Measurements from ENCODE around the gene ANKRD17. TPM values are rescaled to one million over a fixed set of nuclear protein-coding genes. Genes with fewer than 3 reads are reported as not detected.
A peak's percentile ranks its signal among the peaks of the same experiment; 100 is the strongest.
"Not testable (repeated sequence)": the region's sequence is repeated elsewhere in the genome, so short reads cannot be mapped to it uniquely, and the experiment has no call there.

Gene ANKRD17
- total RNA-seq, 1 experiment from 2014 or later = 17.6 TPM

DNA sequence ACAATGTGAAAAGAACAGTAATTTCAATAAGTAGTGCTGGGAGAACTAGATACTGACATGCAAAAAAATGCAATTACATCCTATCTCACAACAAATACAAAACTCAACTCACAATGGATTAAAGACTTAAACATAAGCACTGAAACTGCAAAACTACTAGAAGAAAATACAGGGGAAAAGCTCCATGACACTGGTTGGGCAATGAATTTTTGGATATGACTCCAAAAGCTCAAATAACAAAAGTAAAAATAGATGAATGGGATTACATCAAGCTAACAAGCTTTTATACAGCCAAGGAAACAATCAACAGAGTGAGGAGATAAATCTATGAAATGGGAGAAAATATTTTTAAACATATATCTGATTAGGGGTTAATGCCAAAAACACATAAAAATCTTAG is 53.1 kb downstream of the ANKRD17 start:
- no peak for DNase-seq (ENCODE audit: low spot score)

DNA sequence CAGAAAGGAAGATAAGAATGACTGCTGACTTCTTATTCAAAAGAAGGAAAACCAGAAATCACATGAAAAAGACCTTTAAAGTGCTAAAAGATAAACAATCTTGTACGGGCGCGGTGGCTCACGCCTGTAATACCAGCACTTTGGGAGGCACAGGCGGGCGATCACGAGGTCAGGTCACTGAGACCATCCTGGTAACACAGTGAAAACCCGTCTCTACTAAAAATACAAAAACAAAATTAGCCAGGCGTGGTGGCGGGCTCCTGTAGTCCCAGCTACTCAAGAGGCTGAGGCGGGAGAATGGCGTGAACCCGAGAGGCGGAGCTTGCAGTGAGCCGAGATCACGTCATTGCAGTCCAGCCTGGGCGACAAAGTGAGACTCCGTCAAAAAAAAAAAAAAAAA is 54.6 kb downstream of the ANKRD17 start:
- DNase-seq (ENCODE audit: low spot score) = not testable (repeated sequence)

DNA sequence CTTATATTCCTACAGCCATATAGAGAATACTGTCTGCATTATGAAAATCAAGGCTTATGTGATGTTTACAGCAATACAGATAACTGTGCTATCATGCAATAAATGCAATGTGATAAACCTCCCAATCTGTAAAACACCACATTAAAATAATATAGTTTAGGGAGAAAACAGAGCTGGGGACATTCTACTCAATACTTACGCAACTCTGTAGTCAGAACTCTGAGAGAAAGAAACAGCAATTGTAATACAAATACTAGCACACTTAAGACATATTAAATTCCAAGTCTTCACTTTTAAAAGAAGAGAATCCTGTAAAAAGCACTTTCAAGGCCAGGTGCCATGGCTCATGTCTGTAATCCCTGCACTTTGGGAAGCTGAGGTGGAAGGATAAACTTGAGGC is 61.4 kb downstream of the ANKRD17 start:
- DNase-seq (ENCODE audit: low spot score) = no peak

- no peak for DNase-seq (ENCODE audit: low spot score)
These were observed 64.5 kb downstream of the ANKRD17 start for GRCh38 chr4:73194064-73194463.

DNA sequence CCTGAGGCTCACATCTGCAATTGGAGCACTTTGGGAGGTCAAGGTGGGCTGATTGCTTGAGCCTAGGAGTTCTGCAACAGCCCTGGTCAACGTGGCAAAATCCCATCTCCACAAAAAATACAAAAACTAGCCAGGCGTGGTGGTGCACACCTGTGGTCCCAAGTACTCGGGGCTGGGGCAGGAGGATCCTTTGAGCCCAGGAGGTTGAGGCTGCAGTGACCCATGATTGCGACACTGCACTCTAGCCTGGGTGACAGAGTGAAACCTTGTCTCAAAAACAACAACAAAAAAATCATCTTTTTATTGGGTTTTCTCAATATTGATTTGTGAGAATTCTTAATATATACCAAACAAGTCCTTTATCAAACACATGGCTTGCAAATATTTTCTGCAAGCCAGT is 64.9 kb downstream of the ANKRD17 start:
- no peak for DNase-seq (ENCODE audit: low spot score)

GRCh38 chr4:73193155-73193554 is 65.4 kb downstream of the ANKRD17 start:
- DNase-seq (ENCODE audit: low spot score) = no peak

DNA sequence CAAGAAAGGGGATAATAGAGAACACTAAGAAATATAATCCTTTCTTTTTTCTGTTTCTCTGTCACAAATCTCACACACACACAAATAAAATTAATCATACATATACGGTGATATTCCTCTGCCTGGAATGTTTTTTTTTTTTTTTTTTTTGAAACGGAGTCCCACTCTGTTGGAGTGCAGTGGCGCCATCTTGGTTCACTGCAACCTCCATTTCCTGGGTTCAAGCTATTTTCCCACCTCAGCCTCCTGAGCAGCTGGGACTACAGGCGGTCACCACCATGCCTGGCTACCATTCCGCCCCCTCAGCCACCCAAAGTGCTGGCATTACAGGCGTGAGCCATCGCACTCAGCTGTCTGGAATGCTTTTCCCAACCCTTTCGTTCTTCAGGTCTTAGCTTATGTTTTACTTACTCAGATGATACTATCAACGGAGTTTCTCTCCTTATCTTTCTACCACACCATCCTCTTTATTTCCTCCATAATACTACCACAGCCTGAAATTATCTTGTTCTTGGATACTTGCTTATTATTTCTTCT is 69.3 kb downstream of the ANKRD17 start:
- DNase-seq (ENCODE audit: low spot score) = no peak

DNA sequence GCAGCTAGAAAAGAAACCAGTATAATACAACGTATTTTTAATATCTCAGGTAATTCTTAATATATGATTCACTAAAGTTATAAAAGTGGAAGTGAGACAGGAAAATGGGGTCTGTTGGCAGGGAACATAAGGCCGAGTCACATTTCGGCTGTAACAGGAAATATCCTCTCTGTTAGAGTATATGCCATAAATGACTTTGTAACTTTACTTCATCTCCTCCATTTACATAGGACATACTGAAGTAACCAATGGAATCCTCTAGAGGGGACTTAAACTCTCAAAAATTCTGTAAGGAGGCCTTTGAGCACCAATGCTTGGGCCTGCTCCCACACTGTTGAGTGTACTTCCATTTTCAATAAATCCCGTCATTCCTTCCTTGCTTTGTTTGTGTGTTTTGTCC is 71.3 kb downstream of the ANKRD17 start:
- peak; percentile 1 for DNase-seq (ENCODE audit: low spot score)

- no peak for DNase-seq (ENCODE audit: low spot score)
These were observed 72.7 kb downstream of the ANKRD17 start for GRCh38 chr4:73185903-73186302.

DNA sequence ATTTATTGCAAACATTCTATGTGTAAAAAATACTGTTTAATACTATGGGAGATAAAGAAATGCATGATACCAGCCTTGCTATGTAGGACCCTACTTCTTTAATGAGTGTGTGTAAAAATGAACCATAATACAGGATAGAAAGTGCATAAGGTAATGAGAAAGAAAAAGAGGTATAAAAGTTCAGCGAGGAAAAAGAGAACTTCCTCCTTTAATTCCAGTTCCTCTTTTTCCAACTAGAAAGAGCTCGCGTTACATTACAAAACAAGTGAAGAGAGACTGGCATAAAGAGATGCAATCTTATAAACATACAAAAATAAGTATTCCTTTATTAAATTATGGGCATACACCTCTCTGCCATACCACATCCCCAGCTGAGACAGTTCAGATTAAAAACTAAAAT is 77.4 kb downstream of the ANKRD17 start:
- no peak for DNase-seq (ENCODE audit: low spot score)

DNA sequence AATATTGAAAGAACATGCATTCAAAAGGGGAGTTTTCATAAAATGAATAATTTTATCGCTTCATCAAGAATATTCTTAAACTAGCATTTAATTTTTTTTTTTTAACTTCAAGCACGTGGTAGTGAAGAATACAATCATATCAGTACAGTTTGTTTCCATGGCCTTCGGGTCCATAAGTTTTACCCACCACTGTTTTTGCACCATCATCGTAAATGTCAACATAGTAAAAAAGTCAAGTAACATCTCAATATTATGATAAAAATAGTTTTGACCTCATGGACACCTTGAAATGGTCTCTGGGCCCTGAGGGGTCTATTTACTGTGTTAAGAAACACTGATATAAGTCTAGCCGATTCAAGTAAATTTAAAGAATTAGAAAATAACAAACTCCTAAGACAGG is 80.2 kb downstream of the ANKRD17 start:
- DNase-seq (ENCODE audit: low spot score) = no peak

- no peak for DNase-seq (ENCODE audit: low spot score)
These were observed 86.4 kb downstream of the ANKRD17 start for GRCh38 chr4:73172161-73172560.

- DNase-seq (ENCODE audit: low spot score) = no peak
These were observed 87.9 kb downstream of the ANKRD17 start for GRCh38 chr4:73170518-73171198.

DNA sequence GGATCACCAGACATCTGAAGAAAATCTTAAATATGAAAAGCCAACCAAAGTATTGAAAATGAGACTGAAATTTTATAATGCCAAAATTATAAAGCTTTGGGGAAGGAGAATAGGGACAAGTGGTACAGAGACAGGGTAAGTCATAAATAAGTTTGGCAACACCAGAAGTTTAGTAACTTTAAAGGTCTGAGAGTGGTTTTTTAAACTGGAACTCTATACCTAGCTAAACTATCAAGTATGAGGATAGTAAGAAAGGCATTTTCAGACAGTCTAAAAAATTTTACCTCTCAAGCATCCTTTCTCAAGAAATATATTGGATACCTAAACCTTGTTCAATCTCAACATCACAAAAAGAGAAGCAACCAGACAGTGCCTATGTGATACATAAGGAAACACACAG is 92.4 kb downstream of the ANKRD17 start:
- no peak for DNase-seq (ENCODE audit: low spot score)

- no peak for DNase-seq (ENCODE audit: low spot score)
These were observed 96.9 kb downstream of the ANKRD17 start for GRCh38 chr4:73161527-73162185.

DNA sequence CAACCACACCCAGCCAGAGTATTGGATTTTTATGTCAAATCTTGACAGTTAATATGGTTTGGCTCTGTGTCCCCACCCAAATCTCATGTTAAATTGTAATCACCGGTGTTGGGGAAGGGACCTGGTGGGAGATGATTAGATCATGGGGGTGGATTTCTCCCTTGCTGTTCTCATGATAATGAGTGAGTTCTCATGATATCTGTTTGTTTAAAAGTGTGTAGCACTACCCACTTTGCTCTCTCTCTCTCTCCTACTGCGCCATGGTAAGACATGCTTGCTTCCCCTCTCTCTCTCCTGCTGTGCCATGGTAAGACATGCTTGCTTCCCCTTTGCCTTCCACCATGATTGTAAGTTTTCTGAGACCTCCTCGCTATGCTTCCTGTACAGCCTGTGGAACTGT is 102.2 kb downstream of the ANKRD17 start:
- no peak for DNase-seq (ENCODE audit: low spot score)

DNA sequence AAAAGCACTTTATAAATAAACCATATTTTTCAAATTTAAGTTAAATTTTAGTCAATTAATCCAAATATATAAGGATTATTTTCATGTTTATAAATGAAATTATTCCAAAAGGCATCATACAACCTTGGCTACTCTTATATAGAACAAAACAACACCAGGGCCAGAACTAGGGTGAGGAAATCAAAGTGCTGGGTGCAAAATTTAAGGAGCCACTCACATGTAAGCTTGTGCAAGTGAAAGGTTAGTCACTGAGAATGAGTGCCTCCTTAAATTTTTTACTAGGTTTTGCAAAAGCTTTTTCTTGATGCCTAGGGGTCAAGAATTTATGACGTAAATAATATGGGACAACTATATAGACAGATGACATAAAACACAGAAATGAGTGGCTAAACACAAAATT is 105.7 kb downstream of the ANKRD17 start:
- DNase-seq (ENCODE audit: low spot score) = no peak

DNA sequence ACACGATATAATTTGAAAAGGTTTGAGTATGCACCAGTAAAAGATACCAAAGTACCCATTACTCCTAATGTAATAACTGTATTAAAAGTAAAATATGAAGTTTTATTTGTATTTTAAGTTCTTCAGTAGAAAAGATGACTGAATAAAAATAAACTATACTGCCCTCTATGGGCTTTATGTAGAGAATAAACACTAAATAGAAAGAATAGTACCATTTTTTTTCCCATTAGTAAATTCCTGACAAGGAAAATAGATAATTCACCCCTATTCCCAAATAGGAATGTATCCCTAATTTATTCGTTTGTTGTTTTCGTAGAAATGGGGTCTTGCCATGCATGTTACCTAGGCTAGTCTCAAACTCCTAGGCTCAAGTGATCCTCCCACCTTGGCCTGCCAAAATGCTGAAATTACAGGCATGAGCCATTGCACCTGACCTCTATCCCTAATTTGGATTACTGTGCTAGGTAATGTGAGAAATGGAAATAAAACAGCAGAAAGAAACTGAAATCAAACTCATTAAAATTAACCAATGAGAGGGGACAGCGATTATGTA is 115.5 kb downstream of the ANKRD17 start:
- no peak for DNase-seq (ENCODE audit: low spot score)

GRCh38 chr4:73139991-73140390 is 118.6 kb downstream of the ANKRD17 start:
- DNase-seq (ENCODE audit: low spot score) = no peak

DNA sequence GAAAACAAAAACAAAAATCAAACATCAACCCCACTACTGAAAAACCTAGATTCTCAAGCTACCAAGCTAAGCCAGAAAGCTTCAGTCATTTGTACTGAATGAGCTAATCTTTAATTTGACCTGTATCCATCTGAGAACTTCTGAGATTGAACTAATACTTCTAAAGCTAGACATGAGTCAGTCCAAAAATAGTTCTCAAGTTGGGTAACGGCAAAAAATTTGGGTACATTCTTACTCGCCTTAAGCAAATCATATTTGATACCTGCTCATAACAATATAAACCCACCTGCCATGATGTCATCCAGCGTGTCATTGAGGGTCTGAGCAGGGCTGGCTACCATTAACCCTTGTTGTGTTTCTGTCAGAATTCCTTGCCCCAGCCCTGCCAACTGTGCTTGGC is 119.4 kb downstream of the ANKRD17 start:
- no peak for DNase-seq (ENCODE audit: low spot score)

GRCh38 chr4:73137121-73137520 is 121.5 kb downstream of the ANKRD17 start:
- DNase-seq (ENCODE audit: low spot score) = no peak

GRCh38 chr4:73133784-73134183 is 124.8 kb downstream of the ANKRD17 start:
- no peak for DNase-seq (ENCODE audit: low spot score)

DNA sequence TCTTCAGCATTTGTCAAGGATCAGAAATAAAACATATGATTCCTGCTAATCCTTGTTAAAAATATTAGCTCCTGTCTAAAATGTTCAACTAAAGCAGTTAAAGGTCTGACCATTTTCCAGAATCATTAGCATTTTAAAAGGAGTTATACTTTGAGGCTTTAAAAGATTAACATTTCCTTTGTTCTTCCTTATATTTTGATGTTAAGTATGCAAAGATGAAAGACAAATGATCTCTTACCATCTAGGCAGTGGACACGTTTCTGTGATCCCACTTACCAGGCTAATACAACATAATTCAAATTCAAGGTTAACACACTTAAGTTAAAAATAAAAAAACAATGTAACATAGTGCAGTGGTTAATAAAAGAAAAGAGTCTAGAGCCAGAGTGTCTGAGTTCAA is 127.3 kb downstream of the ANKRD17 start:
- DNase-seq (ENCODE audit: low spot score) = no peak

Measured in A172 (cell line).